Measurements from ENCODE around the gene RYR3.

Gene RYR3

GRCh38 chr15:33458421-33458820 is 147.7 kb downstream of the RYR3 start:
- Histone ChIP-seq H2BK120ac (ENCODE audit: insufficient read depth, low read length, poor library complexity) (no peak overlapping the region), H3K79me1 (ENCODE audit: low read length) (no peaks in the 10 kb centered on the region), H2AK5ac (ENCODE audit: low read length) (no peak overlapping the region), H3K18ac (ENCODE audit: low read length) (no peak overlapping the region), H2BK12ac (ENCODE audit: low read length) (no peak overlapping the region), H3K79me2 (ENCODE audit: control insufficient read depth, insufficient read depth, low read length, poor library complexity) (no peaks in the 10 kb centered on the region), H3K4me3 (ENCODE audit: low read depth, low read length) (no peak overlapping the region), H3K27ac (ENCODE audit: low read depth, low read length) (no peak overlapping the region), H4K12ac (ENCODE audit: low read depth, low read length) (no peak overlapping the region), H3K4me1 (ENCODE audit: control insufficient read depth in 1 of 2, insufficient read depth in 2 of 2, low read length in 2 of 2) (peaks cover 0 to 5% of the 10 kb centered on the region in 2 experiments), H2AFZ (ENCODE audit: insufficient read depth, low read length, poor library complexity) (no peak overlapping the region), H4K8ac (ENCODE audit: low read depth, low read length) (no peak overlapping the region), H3K9me3 (ENCODE audit: insufficient read depth, low read depth, low read length) (no peaks in the 10 kb centered on the region), H4K91ac (ENCODE audit: low read depth, low read length) (no peak overlapping the region), H3K27me3 (ENCODE audit: insufficient read depth, low read length) (no peaks in the 10 kb centered on the region), H3K14ac (ENCODE audit: low read length) (no peak overlapping the region), H3K4me2 (ENCODE audit: low read length) (no peak overlapping the region), H3K23ac (ENCODE audit: low read length) (no peak overlapping the region), H3K9ac (ENCODE audit: low read length) (no peak overlapping the region), H3K36me3 (ENCODE audit: control insufficient read depth in 1 of 2, insufficient read depth in 2 of 2, low read length in 2 of 2) (no peaks in the 10 kb centered on the region), H3K4ac (ENCODE audit: low read depth, low read length) (no peak overlapping the region), H2BK5ac (ENCODE audit: low read depth, low read length, poor library complexity) (no peak overlapping the region)
- no CpG with 5 or more reads among the region's 2 CpGs for WGBS (ENCODE audit: extremely low coverage, insufficient coverage, insufficient read length)
- DNase-seq: no peak

DNA sequence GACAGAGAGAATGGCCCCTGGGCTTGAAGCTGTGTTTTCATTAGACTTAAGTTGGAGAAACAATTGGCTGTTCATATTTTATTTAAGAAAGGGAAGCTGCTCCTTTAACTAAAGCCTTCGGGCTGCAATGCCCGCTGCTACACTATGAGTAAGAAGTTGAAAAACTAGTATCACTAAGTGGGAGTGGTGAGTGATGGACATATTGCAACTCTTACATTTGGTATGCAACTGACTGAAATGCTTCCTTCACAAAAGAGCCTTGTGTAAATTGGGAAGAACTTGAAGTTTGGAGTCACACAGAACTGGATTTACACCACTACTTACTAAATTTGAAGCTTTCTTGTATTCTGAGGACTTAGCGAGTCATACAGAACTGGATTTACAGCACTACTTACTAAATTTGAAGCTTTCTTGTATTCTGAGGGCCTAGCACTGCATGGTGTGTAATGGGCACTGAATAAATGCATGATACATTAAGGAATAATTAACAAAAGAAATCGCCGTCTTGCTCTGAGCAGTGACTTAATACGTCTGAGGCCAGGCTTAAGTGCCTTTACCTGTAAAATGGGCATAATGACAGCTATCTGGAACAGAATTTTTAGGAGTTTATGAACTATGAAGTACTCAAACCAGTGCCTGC is 149.5 kb downstream of the RYR3 start:
- Histone ChIP-seq H3K4me3 (ENCODE audit: low read depth, low read length) (no peak overlapping the region), H3K9me3 (ENCODE audit: insufficient read depth, low read depth, low read length) (no peaks in the 10 kb centered on the region), H4K8ac (ENCODE audit: low read depth, low read length) (no peak overlapping the region), H2BK12ac (ENCODE audit: low read length) (no peak overlapping the region), H4K91ac (ENCODE audit: low read depth, low read length) (no peak overlapping the region), H3K14ac (ENCODE audit: low read length) (no peak overlapping the region), H3K4me1 (ENCODE audit: control insufficient read depth in 1 of 2, insufficient read depth in 2 of 2, low read length in 2 of 2) (peaks cover 0 to 5% of the 10 kb centered on the region in 2 experiments), H3K79me2 (ENCODE audit: control insufficient read depth, insufficient read depth, low read length, poor library complexity) (no peaks in the 10 kb centered on the region), H3K27ac (ENCODE audit: low read depth, low read length) (peak overlapping the region; percentile 29), H2BK5ac (ENCODE audit: low read depth, low read length, poor library complexity) (no peak overlapping the region), H3K4me2 (ENCODE audit: low read length) (no peak overlapping the region), H3K23ac (ENCODE audit: low read length) (no peak overlapping the region), H3K79me1 (ENCODE audit: low read length) (peaks cover 1% of the 10 kb centered on the region), H3K36me3 (ENCODE audit: control insufficient read depth in 1 of 2, insufficient read depth in 2 of 2, low read length in 2 of 2) (no peaks in the 10 kb centered on the region), H3K27me3 (ENCODE audit: insufficient read depth, low read length) (no peaks in the 10 kb centered on the region), H3K4ac (ENCODE audit: low read depth, low read length) (no peak overlapping the region), H2BK120ac (ENCODE audit: insufficient read depth, low read length, poor library complexity) (no peak overlapping the region), H2AK5ac (ENCODE audit: low read length) (no peak overlapping the region), H3K9ac (ENCODE audit: low read length) (no peak overlapping the region), H4K12ac (ENCODE audit: low read depth, low read length) (no peak overlapping the region), H2AFZ (ENCODE audit: insufficient read depth, low read length, poor library complexity) (no peak overlapping the region), H3K18ac (ENCODE audit: low read length) (no peak overlapping the region)
- WGBS (ENCODE audit: extremely low coverage, insufficient coverage, insufficient read length): no CpG with 5 or more reads among the region's 6 CpGs
- DNase-seq: peak; percentile 59 to 77

DNA sequence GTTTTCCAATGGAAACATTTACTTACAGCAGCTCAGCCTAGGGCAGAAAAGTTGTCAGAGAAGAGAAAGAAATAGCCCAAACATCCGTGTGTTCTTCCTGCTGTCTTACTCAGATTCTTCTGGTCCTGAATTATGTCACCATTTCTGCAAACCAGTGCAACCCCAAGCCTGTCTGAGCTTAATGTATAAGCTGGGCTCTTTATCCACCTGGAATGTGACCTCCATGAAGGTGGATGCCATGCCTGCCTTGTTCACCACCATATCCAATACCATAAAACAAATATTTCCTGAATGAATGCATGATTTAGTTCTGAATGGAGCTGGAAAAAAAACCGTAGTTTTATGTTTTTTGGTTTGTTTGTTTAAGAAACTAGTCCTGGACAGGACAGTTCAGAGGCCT is 150.9 kb downstream of the RYR3 start:
- H3K36me3 ChIP-seq (ENCODE audit: control insufficient read depth in 1 of 2, insufficient read depth in 2 of 2, low read length in 2 of 2): no peaks in the 10 kb centered on the region
- peaks cover 1% of the 10 kb centered on the region for H3K79me1 ChIP-seq (ENCODE audit: low read length)
- H3K27ac ChIP-seq (ENCODE audit: low read depth, low read length): no peak overlapping the region
- H2BK12ac ChIP-seq (ENCODE audit: low read length): no peak overlapping the region
- H3K27me3 ChIP-seq (ENCODE audit: insufficient read depth, low read length): no peaks in the 10 kb centered on the region
- no peak overlapping the region for H4K8ac ChIP-seq (ENCODE audit: low read depth, low read length)
- no peak overlapping the region for H3K4ac ChIP-seq (ENCODE audit: low read depth, low read length)
- H2BK120ac ChIP-seq (ENCODE audit: insufficient read depth, low read length, poor library complexity): no peak overlapping the region
- no peaks in the 10 kb centered on the region for H3K9me3 ChIP-seq (ENCODE audit: insufficient read depth, low read depth, low read length)
- H3K14ac ChIP-seq (ENCODE audit: low read length): no peak overlapping the region
- no peak overlapping the region for H3K4me3 ChIP-seq (ENCODE audit: low read depth, low read length)
- no peak overlapping the region for H3K4me2 ChIP-seq (ENCODE audit: low read length)
- H3K9ac ChIP-seq (ENCODE audit: low read length): no peak overlapping the region
- H3K23ac ChIP-seq (ENCODE audit: low read length): no peak overlapping the region
- no peak overlapping the region for H2AK5ac ChIP-seq (ENCODE audit: low read length)
- DNase-seq: no peak
- H3K4me1 ChIP-seq (ENCODE audit: control insufficient read depth in 1 of 2, insufficient read depth in 2 of 2, low read length in 2 of 2): peaks cover 0 to 5% of the 10 kb centered on the region in 2 experiments
- H3K79me2 ChIP-seq (ENCODE audit: control insufficient read depth, insufficient read depth, low read length, poor library complexity): no peaks in the 10 kb centered on the region
- H3K18ac ChIP-seq (ENCODE audit: low read length): no peak overlapping the region
- peak overlapping the region; percentile 63 for H2BK5ac ChIP-seq (ENCODE audit: low read depth, low read length, poor library complexity)
- no peak overlapping the region for H4K91ac ChIP-seq (ENCODE audit: low read depth, low read length)
- no CpG with 5 or more reads among the region's 2 CpGs for WGBS (ENCODE audit: extremely low coverage, insufficient coverage, insufficient read length)
- no peak overlapping the region for H2AFZ ChIP-seq (ENCODE audit: insufficient read depth, low read length, poor library complexity)
- no peak overlapping the region for H4K12ac ChIP-seq (ENCODE audit: low read depth, low read length)

DNA sequence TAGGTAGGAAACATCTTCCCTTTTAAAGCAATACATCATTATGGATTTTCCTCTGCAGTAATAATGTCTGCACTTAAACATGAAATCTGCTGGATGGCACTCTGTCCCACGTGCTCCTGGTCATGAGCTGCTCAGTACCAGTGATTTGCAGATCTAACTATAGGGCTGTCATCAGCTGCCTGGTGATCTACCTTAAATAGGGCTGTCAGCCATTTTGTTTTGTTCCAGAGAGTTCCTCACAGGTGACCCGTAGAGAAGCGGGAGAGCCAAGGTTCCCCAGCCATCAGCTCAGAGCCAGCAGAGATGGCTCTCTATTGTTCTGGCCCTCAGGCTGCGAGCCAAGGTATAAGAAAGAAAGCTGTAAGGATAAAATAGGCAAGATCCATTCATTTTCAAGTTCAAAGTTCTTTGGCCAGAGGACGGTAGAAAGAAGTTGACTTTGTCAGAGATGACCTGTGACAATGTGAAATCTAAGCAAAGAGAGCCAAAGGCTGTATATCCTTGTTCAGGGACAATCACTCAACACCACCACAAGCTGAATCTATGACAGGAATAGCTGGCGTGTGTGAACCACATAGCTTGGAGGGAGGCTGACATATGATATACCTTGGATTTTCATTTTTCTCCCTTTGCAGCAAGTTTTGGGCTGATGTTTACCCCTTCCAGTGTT is 156.5 kb downstream of the RYR3 start:
- no peak overlapping the region for H3K14ac ChIP-seq (ENCODE audit: low read length)
- H2AK5ac ChIP-seq (ENCODE audit: low read length): no peak overlapping the region
- DNase-seq: no peak
- no peak overlapping the region for H2AFZ ChIP-seq (ENCODE audit: insufficient read depth, low read length, poor library complexity)
- H3K4me1 ChIP-seq (ENCODE audit: control insufficient read depth in 1 of 2, insufficient read depth in 2 of 2, low read length in 2 of 2): no peaks in the 10 kb centered on the region
- peaks cover 1% of the 10 kb centered on the region for H3K79me1 ChIP-seq (ENCODE audit: low read length)
- no peak overlapping the region for H2BK5ac ChIP-seq (ENCODE audit: low read depth, low read length, poor library complexity)
- H3K4ac ChIP-seq (ENCODE audit: low read depth, low read length): no peak overlapping the region
- H4K91ac ChIP-seq (ENCODE audit: low read depth, low read length): no peak overlapping the region
- no peak overlapping the region for H2BK12ac ChIP-seq (ENCODE audit: low read length)
- H4K8ac ChIP-seq (ENCODE audit: low read depth, low read length): no peak overlapping the region
- WGBS (ENCODE audit: extremely low coverage, insufficient coverage, insufficient read length): no CpG with 5 or more reads among the region's 6 CpGs
- H3K36me3 ChIP-seq (ENCODE audit: control insufficient read depth in 1 of 2, insufficient read depth in 2 of 2, low read length in 2 of 2): no peaks in the 10 kb centered on the region
- no peak overlapping the region for H3K27ac ChIP-seq (ENCODE audit: low read depth, low read length)
- H3K18ac ChIP-seq (ENCODE audit: low read length): no peak overlapping the region
- no peak overlapping the region for H3K23ac ChIP-seq (ENCODE audit: low read length)
- H3K4me2 ChIP-seq (ENCODE audit: low read length): no peak overlapping the region
- H3K79me2 ChIP-seq (ENCODE audit: control insufficient read depth, insufficient read depth, low read length, poor library complexity): no peaks in the 10 kb centered on the region
- no peaks in the 10 kb centered on the region for H3K9me3 ChIP-seq (ENCODE audit: insufficient read depth, low read depth, low read length)
- H2BK120ac ChIP-seq (ENCODE audit: insufficient read depth, low read length, poor library complexity): no peak overlapping the region
- H3K27me3 ChIP-seq (ENCODE audit: insufficient read depth, low read length): no peaks in the 10 kb centered on the region
- H3K4me3 ChIP-seq (ENCODE audit: low read depth, low read length): no peak overlapping the region
- no peak overlapping the region for H4K12ac ChIP-seq (ENCODE audit: low read depth, low read length)
- H3K9ac ChIP-seq (ENCODE audit: low read length): no peak overlapping the region
